Muscle of leg (tissue), 11 donors: ENCODE results near the gene NCOA5. TPM values are rescaled to one million over a fixed set of nuclear protein-coding genes. Genes with fewer than 3 reads are reported as not detected.
"Not testable (repeated sequence)": the region's sequence is repeated elsewhere in the genome, so short reads cannot be mapped to it uniquely, and the experiment has no call there.

Experiments used
- DNase-seq: peaks from one replicate; pipeline ENCODE4 v3.0.0; 2013
- H3K27ac ChIP-seq: one replicate; pipeline ENCODE4 v1.5.1; 2013; ENCODE audit warnings: mild to moderate bottlenecking, low read length, control low read depth
- H3K27me3 ChIP-seq: one replicate; pipeline ENCODE4 v1.6.1; 2013; ENCODE audit warnings: low read length; ENCODE audit not compliant: control insufficient read depth, insufficient read depth
- H3K36me3 ChIP-seq: one replicate; pipeline ENCODE4 v1.6.1; 2013; ENCODE audit warnings: low read length; ENCODE audit not compliant: control insufficient read depth, insufficient read depth
- H3K4me1 ChIP-seq: one replicate; pipeline ENCODE4 v1.6.1; 2013; ENCODE audit warnings: low read length; ENCODE audit not compliant: control insufficient read depth, insufficient read depth
- H3K4me3 ChIP-seq: one replicate; pipeline ENCODE4 v1.5.1; 2013; ENCODE audit warnings: low read length, control low read depth
- H3K9me3 ChIP-seq: replicated peaks from 2 replicates; pipeline ENCODE4 v1.6.1; 2013; ENCODE audit warnings: low read depth, low read length; ENCODE audit not compliant: control insufficient read depth
- WGBS: methylation state at CpG from one replicate; pipeline ENCODE4 v1.1.5; 2013; ENCODE audit warnings: missing lambda C conversion rate; ENCODE audit not compliant: insufficient coverage; 5-methylcytosine and 5-hydroxymethylcytosine counted together
- polyA plus RNA-seq, 8 donors: library from polyadenylated mRNA; unstranded; fragments of 120-200 nt; gene quantifications; one replicate each; pipeline versions ENCODE4 v1.2.1 to v1.2.3, GENCODE V29; 2013; ENCODE audit warnings: inconsistent platforms in 1 of 8, low replicate concordance in 1 of 8; ENCODE audit not compliant: insufficient read length in 8 of 8, insufficient read depth in 1 of 8
- total RNA-seq: library from RNA; stranded (reverse); fragments of 120-200 nt; gene quantifications from one replicate; pipeline ENCODE4 v1.2.4, GENCODE V29; 2013

The NCOA5 gene
- total and polyA plus RNA-seq, 9 donors, result 19.3 to 39.4 (median 30.7) TPM

- H3K27ac ChIP-seq, result no peak overlapping the region
- H3K27me3 ChIP-seq, result peaks cover 10% of the 10 kb centered on the region
- WGBS, result 54% methylated on average over 2 of the region's 2 CpGs
- no peak for DNase-seq
- H3K36me3 ChIP-seq, result no peaks in the 10 kb centered on the region
- peaks cover 2% of the 10 kb centered on the region for H3K4me1 ChIP-seq
- no peak overlapping the region for H3K4me3 ChIP-seq
- no peaks in the 10 kb centered on the region for H3K9me3 ChIP-seq
Observed at GRCh38 chr20:46093531-46093930, 3.8 kb upstream of the NCOA5 start.

DNA sequence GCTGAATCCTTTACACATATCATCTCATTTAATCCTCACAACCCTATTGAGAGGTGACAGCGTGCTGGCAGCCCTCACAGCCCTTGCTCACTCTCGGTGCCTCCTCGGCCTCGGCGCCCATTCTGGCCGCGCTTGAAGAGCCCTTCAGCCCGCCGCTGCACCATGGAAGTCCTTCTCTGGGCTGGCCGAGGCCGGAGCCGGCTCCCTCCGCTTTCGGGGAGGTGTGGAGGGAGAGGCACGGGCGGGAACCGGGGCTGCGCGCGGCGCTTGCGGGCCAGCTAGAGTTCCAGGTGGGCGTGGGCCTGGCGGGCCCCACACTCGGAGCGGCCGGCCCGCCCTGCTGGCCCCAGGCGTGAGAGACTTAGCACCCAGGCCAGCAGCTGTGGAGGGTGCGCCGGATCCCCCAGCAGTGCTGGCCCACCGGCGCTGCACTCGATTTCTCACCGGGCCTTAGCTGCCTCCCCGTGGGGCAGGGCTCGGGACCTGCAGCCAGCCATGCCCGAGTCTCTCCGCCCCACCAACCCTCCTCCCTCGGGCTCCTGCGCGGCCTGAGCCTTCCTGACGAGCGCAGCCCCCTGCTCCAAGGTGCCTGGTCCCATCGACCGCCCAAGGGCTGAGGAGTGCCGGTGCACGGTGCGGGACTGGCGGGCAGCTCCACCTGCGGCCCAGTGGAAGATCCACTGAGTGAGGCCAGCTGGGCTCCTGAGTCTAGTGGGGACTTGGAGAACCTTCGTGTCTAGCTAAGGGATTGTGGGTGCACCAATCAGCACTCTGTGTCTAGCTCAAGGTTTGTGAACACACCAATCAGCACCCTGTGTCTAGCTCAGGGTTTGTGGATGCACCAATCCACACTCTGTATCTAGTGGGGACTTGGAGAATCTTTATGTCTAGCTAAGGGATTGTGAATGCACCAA lies 2.1 kb upstream of the NCOA5 start:
- not testable (repeated sequence) for H3K36me3 ChIP-seq, H3K4me1 ChIP-seq, H3K27me3 ChIP-seq, H3K27ac ChIP-seq, DNase-seq, H3K4me3 ChIP-seq, H3K9me3 ChIP-seq
- WGBS, result 95% methylated on average over 45 of the region's 52 CpGs

GRCh38 chr20:46089167-46089416 lies 670 bp downstream of the NCOA5 start:
- H3K27me3 ChIP-seq, result no peaks in the 10 kb centered on the region
- 0% methylated on average over 31 of the region's 31 CpGs for WGBS
- peak overlapping the region; percentile 78 for H3K4me3 ChIP-seq
- H3K36me3 ChIP-seq, result no peaks in the 10 kb centered on the region
- H3K27ac ChIP-seq, result peak overlapping the region; percentile 90
- no peaks in the 10 kb centered on the region for H3K9me3 ChIP-seq
- DNase-seq, result no peak
- peaks cover 4% of the 10 kb centered on the region for H3K4me1 ChIP-seq

GRCh38 chr20:46088409-46089166 lies 1.2 kb downstream of the NCOA5 start:
- WGBS, result 3% methylated on average over 17 of the region's 22 CpGs
- no peaks in the 10 kb centered on the region for H3K9me3 ChIP-seq
- peak overlapping the region; percentile 78 for H3K4me3 ChIP-seq
- H3K36me3 ChIP-seq, result no peaks in the 10 kb centered on the region
- H3K4me1 ChIP-seq, result peaks cover 4% of the 10 kb centered on the region
- peak; percentile 9 for DNase-seq
- peak overlapping the region; percentile 90 for H3K27ac ChIP-seq
- no peaks in the 10 kb centered on the region for H3K27me3 ChIP-seq

- Histone ChIP-seq H3K9me3 (no peaks in the 10 kb centered on the region), H3K36me3 (no peaks in the 10 kb centered on the region), H3K4me1 (peaks cover 4% of the 10 kb centered on the region), H3K27ac (no peak overlapping the region), H3K4me3 (no peak overlapping the region), H3K27me3 (no peaks in the 10 kb centered on the region)
- no peak for DNase-seq
- 50% methylated on average over 2 of the region's 8 CpGs for WGBS
Observed at GRCh38 chr20:46087161-46087560, 2.6 kb downstream of the NCOA5 start.

DNA sequence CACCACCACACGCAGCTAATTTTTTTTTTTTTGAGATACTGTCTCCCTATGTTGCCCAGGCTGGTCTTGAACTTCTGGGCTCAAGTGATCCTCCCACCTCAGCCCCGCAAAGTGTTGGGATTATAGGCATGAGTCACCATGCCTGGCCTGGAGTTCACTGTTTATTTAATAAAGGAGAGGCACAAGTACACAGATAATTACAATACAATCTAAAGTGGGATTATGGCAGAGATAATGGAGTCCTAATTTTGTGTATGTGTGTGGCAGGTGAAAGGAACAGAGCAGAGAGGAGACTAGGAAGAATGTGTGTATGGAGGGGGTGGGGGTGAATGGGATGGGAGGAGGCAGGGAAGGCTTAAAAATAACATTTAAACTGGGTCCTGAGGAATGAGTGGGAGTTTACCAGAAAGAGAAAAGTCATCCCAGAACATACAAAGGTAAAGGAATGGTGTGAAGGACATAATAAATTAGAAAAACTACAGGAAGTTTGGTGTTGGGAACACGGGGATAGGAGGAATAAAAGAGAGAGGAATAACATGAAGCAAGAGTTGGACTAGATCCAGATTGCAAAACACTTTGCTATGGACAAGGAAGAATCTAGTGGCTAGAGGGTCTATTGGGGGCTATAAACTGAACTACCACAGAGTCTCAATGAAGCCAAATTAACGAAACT lies 4.4 kb downstream of the NCOA5 start:
- Histone ChIP-seq H3K9me3 (no peaks in the 10 kb centered on the region), H3K27ac (no peak overlapping the region), H3K36me3 (no peaks in the 10 kb centered on the region), H3K27me3 (no peaks in the 10 kb centered on the region), H3K4me1 (peaks cover 4% of the 10 kb centered on the region), H3K4me3 (no peak overlapping the region)
- WGBS, result no CpG with 5 or more reads among the region's 4 CpGs
- DNase-seq, result peak; percentile 22

DNA sequence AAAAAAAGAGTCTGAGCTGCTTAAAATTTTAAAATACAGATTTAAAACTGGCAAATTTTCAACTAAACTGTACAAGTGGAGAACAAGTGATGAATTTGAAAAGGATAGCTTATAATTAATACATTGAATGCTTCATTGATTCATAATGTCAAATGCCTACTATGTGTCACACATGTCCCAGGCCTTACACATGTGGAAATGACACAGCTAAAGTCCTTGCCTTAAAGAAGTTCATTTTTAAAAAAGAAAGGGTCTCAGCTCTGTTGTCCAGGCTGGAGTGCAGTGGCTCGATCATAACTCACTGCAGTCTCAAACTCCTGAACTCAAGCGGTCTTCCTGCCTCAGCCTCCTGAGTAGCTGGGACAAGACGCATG lies 5.0 kb downstream of the NCOA5 start:
- Histone ChIP-seq H3K27ac (no peak overlapping the region), H3K4me3 (no peak overlapping the region), H3K9me3 (no peaks in the 10 kb centered on the region), H3K4me1 (peaks cover 4% of the 10 kb centered on the region), H3K27me3 (no peaks in the 10 kb centered on the region), H3K36me3 (no peaks in the 10 kb centered on the region)
- no peak for DNase-seq
- WGBS, result 87% methylated on average over 3 of the region's 3 CpGs

DNA sequence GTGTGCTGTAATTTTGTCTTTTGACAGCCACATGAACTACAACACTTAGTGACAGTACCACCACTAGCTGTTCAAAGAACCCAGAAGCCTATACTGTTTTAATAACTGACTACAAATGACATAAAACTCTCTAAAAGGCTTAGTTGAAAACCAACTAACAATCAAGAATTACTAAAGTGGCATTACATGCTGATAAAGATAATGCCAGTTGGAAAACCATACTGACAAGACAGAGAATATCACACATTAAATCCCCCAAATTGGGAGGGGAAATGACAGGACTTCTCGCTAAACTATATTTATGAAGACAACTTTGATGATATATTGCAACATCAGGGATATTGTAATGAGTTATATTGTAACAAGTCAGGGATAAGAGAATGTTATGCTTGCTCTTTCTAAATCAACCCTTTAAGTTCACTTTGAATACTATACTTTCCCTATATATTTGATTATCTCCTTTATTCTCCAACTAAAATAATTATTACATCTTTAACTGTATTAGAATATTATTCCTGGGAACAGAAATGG lies 6.2 kb downstream of the NCOA5 start:
- WGBS, result no CpG with 5 or more reads among the region's 1 CpG
- H3K4me3 ChIP-seq, result no peak overlapping the region
- peaks cover 7% of the 10 kb centered on the region for H3K36me3 ChIP-seq
- no peak overlapping the region for H3K27ac ChIP-seq
- H3K27me3 ChIP-seq, result no peaks in the 10 kb centered on the region
- peaks cover 3% of the 10 kb centered on the region for H3K4me1 ChIP-seq
- no peak for DNase-seq
- H3K9me3 ChIP-seq, result no peaks in the 10 kb centered on the region

DNA sequence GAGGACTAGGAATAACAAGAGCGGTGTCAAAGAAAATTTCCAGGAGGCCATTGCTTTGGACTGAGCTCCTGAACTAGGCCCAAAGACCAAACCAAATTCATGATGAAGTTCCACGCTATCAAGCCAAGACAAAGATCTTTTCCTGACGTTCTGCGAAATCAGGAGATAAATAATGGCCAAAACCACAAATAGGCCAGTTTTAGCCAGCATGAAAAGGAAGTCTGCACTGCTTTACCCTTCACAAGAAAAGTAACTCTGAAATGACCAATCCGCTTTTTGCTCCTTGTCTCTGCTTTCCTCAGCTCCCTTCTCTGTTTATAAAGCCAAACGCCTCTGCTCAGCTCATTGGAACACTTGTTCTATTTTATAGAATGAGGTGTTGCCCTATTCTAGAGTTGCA lies 6.7 kb downstream of the NCOA5 start:
- Histone ChIP-seq H3K4me3 (no peak overlapping the region), H3K36me3 (peaks cover 11% of the 10 kb centered on the region), H3K27me3 (no peaks in the 10 kb centered on the region), H3K9me3 (no peaks in the 10 kb centered on the region), H3K27ac (no peak overlapping the region), H3K4me1 (no peaks in the 10 kb centered on the region)
- peak; percentile 12 for DNase-seq
- 72% methylated on average over 4 of the region's 6 CpGs for WGBS

GRCh38 chr20:46081074-46081473 lies 8.7 kb downstream of the NCOA5 start:
- WGBS, result no CpG with 5 or more reads among the region's 1 CpG
- Histone ChIP-seq H3K9me3 (no peaks in the 10 kb centered on the region), H3K4me1 (no peaks in the 10 kb centered on the region), H3K4me3 (no peak overlapping the region), H3K27ac (no peak overlapping the region), H3K27me3 (no peaks in the 10 kb centered on the region), H3K36me3 (peaks cover 18% of the 10 kb centered on the region)
- DNase-seq, result no peak
